Superior temporal gyrus (tissue), 1 donor: Measurements from ENCODE around the gene SARM1.

Experiments
- DNase-seq: peaks from one replicate; pipeline ENCODE4 v3.0.0-alpha.2; 2016; ENCODE audit errors: extremely low spot score

Gene SARM1

GRCh38 chr17:28395968-28396367 lies 24.5 kb downstream of the SARM1 start:
- no peak for DNase-seq

GRCh38 chr17:28396635-28397239 lies 25.2 kb downstream of the SARM1 start:
- no peak for DNase-seq

GRCh38 chr17:28397275-28397674 lies 25.8 kb downstream of the SARM1 start:
- DNase-seq: no peak

- DNase-seq: no peak
These were observed 26.3 kb downstream of the SARM1 start for GRCh38 chr17:28397687-28398279.

- DNase-seq: no peak
These were observed 26.9 kb downstream of the SARM1 start for GRCh38 chr17:28398280-28398981.

GRCh38 chr17:28399808-28400207 lies 28.3 kb downstream of the SARM1 start:
- DNase-seq: no peak

- no peak for DNase-seq
These were observed 30.7 kb downstream of the SARM1 start for GRCh38 chr17:28402224-28402630.

- DNase-seq: no peak
These were observed 31.4 kb downstream of the SARM1 start for GRCh38 chr17:28402844-28403243.

GRCh38 chr17:28404007-28404406 lies 32.5 kb downstream of the SARM1 start:
- DNase-seq: no peak

- no peak for DNase-seq
These were observed 32.9 kb downstream of the SARM1 start for GRCh38 chr17:28404461-28404811.

- no peak for DNase-seq
These were observed 33.5 kb downstream of the SARM1 start for GRCh38 chr17:28404812-28405570.

GRCh38 chr17:28405632-28406472 lies 34.4 kb downstream of the SARM1 start, which contains the start of gene SLC46A1:
TSS of gene SLC46A1 (minus strand) at chr17:28406212. CDS start at chr17:28406114, 98 bp downstream.
- peak; percentile 60 for DNase-seq

- DNase-seq: peak; percentile 48
These were observed 35.0 kb downstream of the SARM1 start for GRCh38 chr17:28406473-28406814.

GRCh38 chr17:28407130-28407973 lies 35.9 kb downstream of the SARM1 start:
- no peak for DNase-seq

GRCh38 chr17:28407974-28408306 lies 36.4 kb downstream of the SARM1 start:
- no peak for DNase-seq

GRCh38 chr17:28412099-28412498 lies 40.6 kb downstream of the SARM1 start:
- no peak for DNase-seq

GRCh38 chr17:28413804-28414203 lies 42.3 kb downstream of the SARM1 start:
- DNase-seq: no peak

- DNase-seq: no peak
These were observed 44.4 kb downstream of the SARM1 start for GRCh38 chr17:28415886-28416285.

GRCh38 chr17:28416703-28417311 lies 45.3 kb downstream of the SARM1 start:
- DNase-seq: peak; percentile 38

- no peak for DNase-seq
These were observed 50.4 kb downstream of the SARM1 start for GRCh38 chr17:28421787-28422305.
